Measurements from ENCODE around the gene C20orf204. TPM values are rescaled to one million over a fixed set of nuclear protein-coding genes. Genes with fewer than 3 reads are reported as not detected.

C20orf204 gene
- polyA plus RNA-seq, 1 donor from 2014 or later, result 6.0 TPM

- Histone ChIP-seq H3K36me3 (ENCODE audit: insufficient read depth, low read length) (no peaks in the 10 kb centered on the region), H3K4me3 (ENCODE audit: low read length) (no peak overlapping the region), H3K27ac (ENCODE audit: low read length) (no peak overlapping the region), H3K27me3 (ENCODE audit: insufficient read depth, low read depth, low read length) (peaks cover 50% of the 10 kb centered on the region), H3K9ac (ENCODE audit: low read length) (no peak overlapping the region), H2AFZ (ENCODE audit: low read depth, low read length) (no peak overlapping the region), H3F3A (ENCODE audit: insufficient read depth, low read length, poor library complexity, severe bottlenecking) (no peaks in the 10 kb centered on the region), H3K9me2 (ENCODE audit: insufficient read depth, low read length) (no peaks in the 10 kb centered on the region), H3K9me3 (ENCODE audit: low read length) (no peaks in the 10 kb centered on the region), H4K20me1 (ENCODE audit: insufficient read depth) (no peaks in the 10 kb centered on the region), H3K4me2 (ENCODE audit: low read length) (no peak overlapping the region), H3K79me2 (replicated peaks; ENCODE audit: insufficient read depth, low read length) (no peaks in the 10 kb centered on the region)
- TF ChIP-seq POLR2AphosphoS5 (IDR thresholded peaks at IDR 0.05), result no peak
- no peak for TF ChIP-seq REST (IDR thresholded peaks at IDR 0.05; ENCODE audit: borderline replicate concordance)
- no peak for TF ChIP-seq EZH2 (IDR thresholded peaks at IDR 0.05; ENCODE audit: borderline replicate concordance, insufficient read depth, low read length, poor library complexity, severe bottlenecking)
- TF ChIP-seq MXI1 (conservative IDR thresholded peaks at IDR 0.05; ENCODE audit: poor library complexity, severe bottlenecking), result no peak
- no peak for TF ChIP-seq EP300 (conservative IDR thresholded peaks at IDR 0.05; ENCODE audit: poor library complexity, severe bottlenecking)
- TF ChIP-seq CTCF (IDR thresholded peaks at IDR 0.05; ENCODE audit: poor library complexity, severe bottlenecking), result no peak
- no peak for TF ChIP-seq SMC3 (conservative IDR thresholded peaks at IDR 0.05; ENCODE audit: poor library complexity)
- no peak for TF ChIP-seq TAF1 (IDR thresholded peaks at IDR 0.05; ENCODE audit: low read depth)
- TF ChIP-seq RAD21 (conservative IDR thresholded peaks at IDR 0.05), result no peak
These were observed 15.8 kb downstream of the C20orf204 start for GRCh38 chr20:64051561-64052325.

- Histone ChIP-seq H3K79me2 (replicated peaks; ENCODE audit: insufficient read depth, low read length) (no peaks in the 10 kb centered on the region), H2AFZ (ENCODE audit: low read depth, low read length) (no peak overlapping the region), H3F3A (ENCODE audit: insufficient read depth, low read length, poor library complexity, severe bottlenecking) (no peaks in the 10 kb centered on the region), H3K4me3 (ENCODE audit: low read length) (no peak overlapping the region), H3K36me3 (ENCODE audit: insufficient read depth, low read length) (no peaks in the 10 kb centered on the region), H3K4me2 (ENCODE audit: low read length) (no peak overlapping the region), H3K9me2 (ENCODE audit: insufficient read depth, low read length) (no peaks in the 10 kb centered on the region), H3K27ac (ENCODE audit: low read length) (no peak overlapping the region), H3K27me3 (ENCODE audit: insufficient read depth, low read depth, low read length) (peaks cover 44% of the 10 kb centered on the region), H4K20me1 (ENCODE audit: insufficient read depth) (no peaks in the 10 kb centered on the region), H3K9me3 (ENCODE audit: low read length) (no peaks in the 10 kb centered on the region), H3K9ac (ENCODE audit: low read length) (no peak overlapping the region)
- TF ChIP-seq POLR2AphosphoS5 (IDR thresholded peaks at IDR 0.05) (no peak), MXI1 (conservative IDR thresholded peaks at IDR 0.05; ENCODE audit: poor library complexity, severe bottlenecking) (no peak), EP300 (conservative IDR thresholded peaks at IDR 0.05; ENCODE audit: poor library complexity, severe bottlenecking) (no peak)
These were observed 16.3 kb downstream of the C20orf204 start for GRCh38 chr20:64052326-64052722.

Data from neural cell (in vitro differentiated cells).